22Rv1 (cell line): ENCODE data around the gene RAB35.

Experiments
- ZFX ChIP-seq: fragments of 450-650 bp; IDR thresholded peaks from 2 replicates; pipeline ENCODE4 v1.6.1; 2017; ENCODE audit warnings: antibody characterized with exemption, borderline replicate concordance
- TF ChIP-seq, protein P1 (sequence below): fragments of 450-650 bp; IDR thresholded peaks from 2 replicates; pipeline ENCODE4 v1.5.1; 2017; ENCODE audit warnings: mild to moderate bottlenecking

DNA sequence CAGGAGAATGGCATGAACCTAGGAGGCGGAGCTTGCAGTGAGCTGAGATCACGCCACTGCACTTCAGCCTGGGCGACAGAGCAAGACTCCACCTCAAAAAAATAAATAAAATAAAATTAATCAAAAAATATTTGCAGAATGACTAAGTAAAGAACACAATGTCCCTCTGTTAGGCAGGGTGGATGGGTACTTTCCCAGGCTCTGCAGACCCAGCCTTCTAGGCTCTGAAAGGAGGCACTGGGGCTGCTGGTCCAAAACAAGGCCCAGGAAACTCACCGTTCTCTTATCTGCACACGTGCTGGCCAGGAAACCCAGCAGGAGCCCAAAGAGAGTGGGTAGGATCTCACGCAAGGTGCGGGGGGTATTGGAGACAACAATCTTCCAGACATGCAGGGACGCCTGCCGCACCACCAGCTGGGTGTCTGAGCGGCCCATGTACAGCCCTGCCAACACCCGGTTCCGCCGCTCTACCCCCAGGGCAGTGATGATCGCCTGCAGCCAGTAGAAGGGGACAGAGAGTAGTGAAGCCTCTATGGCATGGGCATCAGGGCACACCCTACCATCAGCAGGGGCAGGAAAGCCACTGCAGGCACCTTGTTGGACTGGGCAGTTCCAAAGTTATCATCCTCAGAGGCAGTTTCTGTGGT is 25.8 kb upstream of the RAB35 start:
- TF ChIP-seq, protein P1, sequence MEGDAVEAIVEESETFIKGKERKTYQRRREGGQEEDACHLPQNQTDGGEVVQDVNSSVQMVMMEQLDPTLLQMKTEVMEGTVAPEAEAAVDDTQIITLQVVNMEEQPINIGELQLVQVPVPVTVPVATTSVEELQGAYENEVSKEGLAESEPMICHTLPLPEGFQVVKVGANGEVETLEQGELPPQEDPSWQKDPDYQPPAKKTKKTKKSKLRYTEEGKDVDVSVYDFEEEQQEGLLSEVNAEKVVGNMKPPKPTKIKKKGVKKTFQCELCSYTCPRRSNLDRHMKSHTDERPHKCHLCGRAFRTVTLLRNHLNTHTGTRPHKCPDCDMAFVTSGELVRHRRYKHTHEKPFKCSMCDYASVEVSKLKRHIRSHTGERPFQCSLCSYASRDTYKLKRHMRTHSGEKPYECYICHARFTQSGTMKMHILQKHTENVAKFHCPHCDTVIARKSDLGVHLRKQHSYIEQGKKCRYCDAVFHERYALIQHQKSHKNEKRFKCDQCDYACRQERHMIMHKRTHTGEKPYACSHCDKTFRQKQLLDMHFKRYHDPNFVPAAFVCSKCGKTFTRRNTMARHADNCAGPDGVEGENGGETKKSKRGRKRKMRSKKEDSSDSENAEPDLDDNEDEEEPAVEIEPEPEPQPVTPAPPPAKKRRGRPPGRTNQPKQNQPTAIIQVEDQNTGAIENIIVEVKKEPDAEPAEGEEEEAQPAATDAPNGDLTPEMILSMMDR, result peak; percentile 45
- no peak for TF ChIP-seq ZFX
